Measurements from ENCODE around the gene TMEM135.
"Not testable (repeated sequence)": the region's sequence is repeated elsewhere in the genome, so short reads cannot be mapped to it uniquely, and the experiment has no call there.

Gene TMEM135

GRCh38 chr11:87020336-87020735, 17.4 kb upstream of the TMEM135 start:
- DNase-seq (ENCODE audit: low read depth, low spot score) = no peak

GRCh38 chr11:87020764-87021365, 16.9 kb upstream of the TMEM135 start:
- DNase-seq (ENCODE audit: low read depth, low spot score) = no peak

GRCh38 chr11:87022254-87022653, 15.5 kb upstream of the TMEM135 start:
- no peak for DNase-seq (ENCODE audit: low read depth, low spot score)

GRCh38 chr11:87022738-87023137, 15.0 kb upstream of the TMEM135 start:
- no peak for DNase-seq (ENCODE audit: low read depth, low spot score)

DNA sequence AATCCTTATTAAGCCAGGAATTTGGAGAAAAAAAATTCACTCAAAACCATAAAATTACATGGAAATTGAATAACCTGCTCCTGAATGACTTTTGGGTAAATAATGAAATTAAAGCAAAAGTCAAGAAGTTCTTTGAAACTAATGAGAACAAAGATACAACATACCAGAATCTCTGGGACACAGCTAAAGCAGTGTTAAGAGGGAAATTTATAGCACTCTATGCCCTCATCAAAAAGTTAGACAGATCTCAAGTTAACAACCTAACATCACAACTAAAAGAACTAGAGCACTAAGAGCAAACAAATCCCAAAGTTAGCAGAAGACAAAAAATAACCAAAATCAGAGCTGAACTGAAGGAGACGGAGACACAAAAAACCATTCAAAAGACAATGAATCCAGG, 11.3 kb upstream of the TMEM135 start:
- DNase-seq (ENCODE audit: low read depth, low spot score) = not testable (repeated sequence)

DNA sequence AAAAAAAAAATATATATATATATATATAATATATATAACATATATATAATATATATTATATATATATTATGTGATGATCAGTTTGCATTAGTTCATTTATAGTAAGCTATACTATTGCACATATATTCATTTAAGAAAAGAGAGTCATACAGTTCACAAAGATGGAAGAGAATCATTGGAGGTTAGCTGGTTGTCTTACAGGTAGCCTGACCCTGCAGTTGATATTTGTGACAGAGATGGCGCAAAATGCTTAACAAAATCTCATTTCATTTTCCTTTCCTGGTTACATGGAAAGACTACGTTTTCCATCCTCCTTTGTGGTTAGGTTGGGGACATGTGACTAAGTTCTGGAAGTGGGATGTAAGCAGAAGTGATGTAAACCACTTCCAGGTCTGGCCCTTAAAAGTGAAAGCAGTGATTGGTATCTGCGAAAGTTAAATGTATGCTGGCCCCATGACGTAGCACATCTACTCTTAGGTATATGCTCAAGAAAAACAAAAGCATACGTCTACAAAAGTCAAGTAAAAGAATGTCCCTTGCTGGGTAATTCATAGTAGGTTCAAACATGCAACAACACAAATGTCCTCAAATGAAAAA, 7.2 kb upstream of the TMEM135 start:
- no peak for DNase-seq (ENCODE audit: low read depth, low spot score)

- DNase-seq (ENCODE audit: low read depth, low spot score) = no peak
Observed at GRCh38 chr11:87031433-87032170, 6.1 kb upstream of the TMEM135 start.

- DNase-seq (ENCODE audit: low read depth, low spot score) = no peak
Observed at GRCh38 chr11:87033561-87033960, 4.2 kb upstream of the TMEM135 start.

DNA sequence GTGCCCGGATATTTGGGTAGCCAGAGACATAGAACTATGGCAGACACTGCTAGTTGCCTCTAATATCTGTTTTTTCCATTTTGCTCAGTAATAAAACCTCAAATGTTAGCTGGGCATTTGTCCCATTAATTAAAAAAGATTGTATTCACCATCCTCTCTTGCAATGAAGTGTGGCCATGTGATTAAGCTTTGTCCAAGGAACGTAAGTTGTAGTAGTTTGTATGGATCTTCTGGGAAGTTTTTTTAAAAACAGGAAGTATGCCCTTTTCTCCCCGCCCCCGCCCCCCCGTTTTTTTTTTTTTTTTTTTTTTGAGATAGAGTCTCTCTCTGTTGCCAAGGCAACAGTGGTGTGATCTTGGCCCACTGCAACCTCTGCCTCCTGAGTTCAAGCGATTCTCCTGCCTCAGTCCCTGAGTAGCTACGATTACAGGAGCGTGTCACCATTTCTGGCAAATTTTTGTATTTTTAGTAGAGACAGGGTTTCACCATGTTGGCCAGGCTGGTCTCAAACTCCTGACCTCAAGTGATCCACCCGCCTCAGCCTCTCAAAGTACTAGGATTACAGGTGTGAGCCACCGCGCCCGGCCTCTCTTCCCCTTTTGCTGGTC, 1.7 kb upstream of the TMEM135 start:
- no peak for DNase-seq (ENCODE audit: low read depth, low spot score)

GRCh38 chr11:87036756-87037449, 831 bp upstream of the TMEM135 start:
- DNase-seq (ENCODE audit: low read depth, low spot score) = no peak

- DNase-seq (ENCODE audit: low read depth, low spot score) = no peak
Observed at GRCh38 chr11:87038235-87038977, 672 bp downstream of the TMEM135 start.

- no peak for DNase-seq (ENCODE audit: low read depth, low spot score)
Observed at GRCh38 chr11:87039371-87039770, 1.6 kb downstream of the TMEM135 start.

DNA sequence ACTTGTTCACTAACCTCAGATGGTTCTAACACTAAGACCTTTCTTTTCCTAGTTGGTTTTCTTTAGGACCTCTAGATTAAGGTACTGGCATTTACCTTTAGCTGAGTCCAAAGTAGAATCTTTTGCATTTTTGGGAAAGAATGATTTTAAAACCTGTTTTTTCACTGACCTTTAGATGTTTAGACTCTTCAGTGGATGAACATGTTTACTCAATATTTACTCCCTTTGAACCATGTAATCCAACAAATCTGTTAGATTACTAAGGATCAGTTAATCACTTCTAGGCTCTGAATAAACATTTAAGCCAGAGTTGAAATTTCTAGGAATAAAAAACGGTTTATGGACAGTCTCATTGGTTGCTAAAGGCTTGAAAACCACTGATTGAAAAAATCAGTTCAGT, 6.2 kb downstream of the TMEM135 start:
- no peak for DNase-seq (ENCODE audit: low read depth, low spot score)

- DNase-seq (ENCODE audit: low read depth, low spot score) = no peak
Observed at GRCh38 chr11:87046824-87047223, 9.1 kb downstream of the TMEM135 start.

GRCh38 chr11:87056091-87056490, 18.4 kb downstream of the TMEM135 start:
- DNase-seq (ENCODE audit: low read depth, low spot score) = no peak

GRCh38 chr11:87057749-87058148, 20.0 kb downstream of the TMEM135 start:
- DNase-seq (ENCODE audit: low read depth, low spot score) = no peak

DNA sequence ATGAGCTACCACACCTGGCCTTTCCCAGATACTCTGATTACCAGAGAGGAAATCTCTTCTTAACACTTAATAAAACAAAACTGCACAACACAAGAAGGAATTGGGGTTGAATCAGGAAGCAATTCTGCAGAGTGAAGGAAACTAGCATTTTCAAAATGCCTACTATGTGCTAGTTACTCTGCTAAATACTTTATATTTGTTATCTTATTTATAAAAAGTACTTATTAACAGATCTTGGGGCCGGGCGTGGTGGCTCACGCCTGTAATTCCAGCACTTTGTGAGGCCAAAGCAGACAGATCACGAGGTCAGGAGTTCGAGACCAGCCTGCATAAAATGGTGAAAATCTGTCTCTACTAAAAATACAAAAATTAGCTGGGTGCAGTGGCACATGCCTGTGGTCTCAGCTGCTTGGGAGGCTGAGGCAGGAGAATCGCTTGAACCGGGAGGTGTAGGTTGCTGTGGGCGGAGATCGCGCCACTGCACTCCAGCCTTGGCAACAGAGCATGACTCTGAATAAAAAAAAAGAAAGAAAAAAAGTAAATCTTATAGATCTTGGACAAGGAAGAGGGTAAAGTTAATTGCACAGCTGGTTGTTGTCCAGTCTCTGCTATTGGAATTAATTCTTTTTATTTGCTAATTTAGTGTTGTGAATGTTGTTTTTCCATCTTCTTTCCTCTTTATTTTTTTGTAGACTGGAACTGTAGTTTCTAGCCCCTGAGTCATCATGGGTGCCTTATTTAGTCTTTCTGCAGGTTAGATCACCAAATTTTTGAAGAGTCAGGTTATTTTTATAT, 22.1 kb downstream of the TMEM135 start:
- DNase-seq (ENCODE audit: low read depth, low spot score) = no peak

GRCh38 chr11:87061766-87062165, 24.0 kb downstream of the TMEM135 start:
- DNase-seq (ENCODE audit: low read depth, low spot score) = no peak

GRCh38 chr11:87063982-87064381, 26.2 kb downstream of the TMEM135 start:
- DNase-seq (ENCODE audit: low read depth, low spot score) = no peak

DNA sequence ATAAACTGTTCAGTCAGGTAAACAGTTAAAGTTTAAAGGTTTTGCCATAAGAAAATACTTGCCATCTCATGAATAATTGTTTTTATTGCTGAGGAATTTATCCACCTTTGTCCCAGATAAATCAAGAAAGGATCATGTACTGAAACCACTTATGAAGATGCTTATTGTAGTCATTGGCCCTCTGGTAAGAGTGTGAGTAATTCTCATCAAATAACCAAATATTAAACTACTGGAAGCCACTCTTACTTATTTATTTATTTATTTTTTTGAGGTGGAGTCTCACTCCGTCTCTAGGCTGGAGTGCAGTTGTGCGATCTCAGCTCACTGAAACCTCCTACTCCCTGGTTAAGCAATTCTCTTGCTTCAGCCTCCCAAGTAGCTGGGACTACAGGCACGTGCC, 35.1 kb downstream of the TMEM135 start:
- DNase-seq (ENCODE audit: low read depth, low spot score) = no peak

Measured in smooth muscle cell of the brain vasculature (primary cell).